Measurements from ENCODE around the gene MDM2.

DNA sequence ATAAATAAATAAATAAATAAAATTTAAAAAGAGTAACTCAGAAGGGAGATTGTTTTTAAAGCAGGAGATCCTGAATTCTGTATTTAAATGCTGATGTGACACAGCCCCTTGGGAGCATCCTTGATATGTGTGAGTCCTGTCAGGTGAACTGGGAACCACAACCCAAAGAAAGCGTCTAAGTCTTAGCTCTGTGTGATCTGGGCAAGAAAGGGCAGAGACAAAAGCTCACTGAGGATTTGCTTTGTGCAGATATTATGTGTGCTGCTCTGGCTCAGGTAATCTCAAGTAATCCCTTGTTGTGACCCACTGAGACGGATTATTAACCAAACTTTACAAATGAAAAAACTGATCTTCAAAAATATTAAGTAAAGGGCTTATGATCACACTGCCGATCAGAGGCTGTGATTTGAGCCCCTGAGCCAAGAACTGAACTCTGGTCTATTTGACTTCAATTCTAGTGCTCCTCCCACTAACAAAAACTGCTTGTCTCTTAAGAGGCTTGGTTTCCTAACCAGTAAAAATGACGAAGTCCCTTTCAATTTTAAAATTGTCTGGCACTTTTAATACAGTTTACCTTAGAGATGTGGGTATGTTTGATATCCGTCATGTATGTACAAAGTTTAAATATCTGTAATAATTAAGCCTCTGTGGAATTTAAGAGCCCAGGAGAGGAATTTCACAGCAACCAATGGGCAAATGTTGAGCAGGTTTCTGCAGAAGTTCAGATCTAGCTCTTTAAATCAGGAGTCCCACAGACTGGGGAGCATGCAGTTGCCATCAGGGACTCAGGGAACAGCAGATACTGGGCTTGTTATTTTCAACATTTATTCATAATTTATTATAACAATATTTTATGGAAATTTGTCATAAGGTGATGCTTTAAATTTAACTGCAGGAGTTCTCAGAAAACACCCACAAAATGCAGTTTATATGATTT is 78.9 kb downstream of the MDM2 start:
- TF ChIP-seq, protein P1, sequence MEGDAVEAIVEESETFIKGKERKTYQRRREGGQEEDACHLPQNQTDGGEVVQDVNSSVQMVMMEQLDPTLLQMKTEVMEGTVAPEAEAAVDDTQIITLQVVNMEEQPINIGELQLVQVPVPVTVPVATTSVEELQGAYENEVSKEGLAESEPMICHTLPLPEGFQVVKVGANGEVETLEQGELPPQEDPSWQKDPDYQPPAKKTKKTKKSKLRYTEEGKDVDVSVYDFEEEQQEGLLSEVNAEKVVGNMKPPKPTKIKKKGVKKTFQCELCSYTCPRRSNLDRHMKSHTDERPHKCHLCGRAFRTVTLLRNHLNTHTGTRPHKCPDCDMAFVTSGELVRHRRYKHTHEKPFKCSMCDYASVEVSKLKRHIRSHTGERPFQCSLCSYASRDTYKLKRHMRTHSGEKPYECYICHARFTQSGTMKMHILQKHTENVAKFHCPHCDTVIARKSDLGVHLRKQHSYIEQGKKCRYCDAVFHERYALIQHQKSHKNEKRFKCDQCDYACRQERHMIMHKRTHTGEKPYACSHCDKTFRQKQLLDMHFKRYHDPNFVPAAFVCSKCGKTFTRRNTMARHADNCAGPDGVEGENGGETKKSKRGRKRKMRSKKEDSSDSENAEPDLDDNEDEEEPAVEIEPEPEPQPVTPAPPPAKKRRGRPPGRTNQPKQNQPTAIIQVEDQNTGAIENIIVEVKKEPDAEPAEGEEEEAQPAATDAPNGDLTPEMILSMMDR (IDR thresholded peaks at IDR 0.05), result no peak
- TF ChIP-seq POLR2A (IDR thresholded peaks at IDR 0.05), result no peak

Measured in esophagus squamous epithelium (tissue), 4 donors.